ENCODE data around the gene AIG1. TPM values are rescaled to one million over a fixed set of nuclear protein-coding genes. Genes with fewer than 3 reads are reported as not detected.
A peak's percentile ranks its signal among the peaks of the same experiment; 100 is the strongest.

Gene AIG1
- total RNA-seq, 1 experiment from 2014 or later, result 51.1 TPM

GRCh38 chr6:143174951-143175350 lies 114.3 kb downstream of the AIG1 start (continued):
- TF ChIP-seq CTCF (IDR thresholded peaks at IDR 0.05 in 2 of 3, conservative IDR thresholded peaks at IDR 0.05 in 1 of 3; ENCODE audit: borderline replicate concordance in 1 of 3, insufficient read depth in 1 of 3, low read depth in 2 of 3, low read length in 2 of 3) (no peak), SRF (IDR thresholded peaks at IDR 0.05; ENCODE audit: low read depth) (no peak), EZH2 (IDR thresholded peaks at IDR 0.05) (no peak), CEBPB (IDR thresholded peaks at IDR 0.05; ENCODE audit: low read depth) (no peak)

GRCh38 chr6:143176090-143177021 lies 115.7 kb downstream of the AIG1 start:
- no peaks in the 10 kb centered on the region for H3K9me2 ChIP-seq (ENCODE audit: insufficient read depth)
- ChIA-PET CTCF (interaction anchor here (0.6 kb wide), 1 partner anchor 28 kb away, joined by 3 read pairs; no protein-coding TSS in a partner anchor), POLR2A (no interaction called here), RAD21 (ENCODE audit: low non-redundant PET in 1 of 2, low total read pairs in 2 of 2, uncharacterized antibody in 2 of 2, unreplicated experiment in 2 of 2) (no interaction called here)
- peak; percentile 19 for DNase-seq (ENCODE audit: low read depth, low spot score)
- no peak overlapping the region for H3K9ac ChIP-seq (ENCODE audit: low read length)
- intact Hi-C loops (cut with micrococcal nuclease), result no loop called here
- ATAC-seq, result peak; percentile 79
- peak overlapping the region; percentile 15; the same call in 1 of the 2 replicates for H3K27ac ChIP-seq (ENCODE audit: low read depth, low read length)
- BruUV-seq (replicated peaks), result no TSS peak
- peaks cover 12 to 13% of the 10 kb centered on the region in 2 experiments; a peak in 3 of 4 replicates for H3K4me1 ChIP-seq (ENCODE audit: control insufficient read depth in 1 of 2, insufficient read depth in 2 of 2, low read length in 2 of 2)
- no peak overlapping the region for H3K4me3 ChIP-seq (replicated peaks in 1 of 2; ENCODE audit: low read depth in 1 of 2, low read length in 2 of 2)
- H3K79me2 ChIP-seq (ENCODE audit: insufficient read depth, low read length), result no peaks in the 10 kb centered on the region
- no peaks in the 10 kb centered on the region for H4K20me1 ChIP-seq (ENCODE audit: insufficient read depth)
- H3K4me2 ChIP-seq (ENCODE audit: low read length), result peak overlapping the region; percentile 21
- H3K9me3 ChIP-seq (ENCODE audit: control insufficient read depth in 1 of 2, insufficient read depth in 1 of 2, low read depth in 1 of 2, low read length in 2 of 2), result no peaks in the 10 kb centered on the region
- H3K36me3 ChIP-seq (ENCODE audit: control insufficient read depth in 1 of 2, insufficient read depth in 2 of 2, low read length in 2 of 2), result no peaks in the 10 kb centered on the region
- no peaks in the 10 kb centered on the region for H3K27me3 ChIP-seq (ENCODE audit: insufficient read depth, low read length)
- H2AFZ ChIP-seq (ENCODE audit: low read depth, low read length, poor library complexity, severe bottlenecking), result no peak overlapping the region
- TF ChIP-seq SP1 (IDR thresholded peaks at IDR 0.05; ENCODE audit: low read depth) (peak; percentile 41; the same call in 1 of the 2 replicates), FOSL1 (IDR thresholded peaks at IDR 0.05; ENCODE audit: low read depth) (no peak), EZH2phosphoT487 (IDR thresholded peaks at IDR 0.05; ENCODE audit: borderline replicate concordance) (no peak), EZH2 (IDR thresholded peaks at IDR 0.05) (no peak), CBX3 (IDR thresholded peaks at IDR 0.05; ENCODE audit: low read depth) (peak; percentile 61; the same call in 1 of the 2 replicates), CEBPB (IDR thresholded peaks at IDR 0.05; ENCODE audit: low read depth) (no peak), YY1 (IDR thresholded peaks at IDR 0.05; ENCODE audit: extremely low read depth, insufficient replicate concordance, low read depth, low read length) (no peak), POLR2A (IDR thresholded peaks at IDR 0.05; ENCODE audit: borderline replicate concordance, extremely low read depth, insufficient read depth, insufficient read length) (no peak), REST (IDR thresholded peaks at IDR 0.05; ENCODE audit: low read depth) (no peak), SIN3A (IDR thresholded peaks at IDR 0.05; ENCODE audit: low read depth) (no peak), ZNF274 (IDR thresholded peaks at IDR 0.05; ENCODE audit: low read depth, low read length) (no peak), JUND (IDR thresholded peaks at IDR 0.05) (peak; percentile 28; the same call in 1 of the 2 replicates)
- TF ChIP-seq, protein P1, sequence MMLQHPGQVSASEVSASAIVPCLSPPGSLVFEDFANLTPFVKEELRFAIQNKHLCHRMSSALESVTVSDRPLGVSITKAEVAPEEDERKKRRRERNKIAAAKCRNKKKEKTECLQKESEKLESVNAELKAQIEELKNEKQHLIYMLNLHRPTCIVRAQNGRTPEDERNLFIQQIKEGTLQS (IDR thresholded peaks at IDR 0.05), result no peak
- TF ChIP-seq, protein P2, sequence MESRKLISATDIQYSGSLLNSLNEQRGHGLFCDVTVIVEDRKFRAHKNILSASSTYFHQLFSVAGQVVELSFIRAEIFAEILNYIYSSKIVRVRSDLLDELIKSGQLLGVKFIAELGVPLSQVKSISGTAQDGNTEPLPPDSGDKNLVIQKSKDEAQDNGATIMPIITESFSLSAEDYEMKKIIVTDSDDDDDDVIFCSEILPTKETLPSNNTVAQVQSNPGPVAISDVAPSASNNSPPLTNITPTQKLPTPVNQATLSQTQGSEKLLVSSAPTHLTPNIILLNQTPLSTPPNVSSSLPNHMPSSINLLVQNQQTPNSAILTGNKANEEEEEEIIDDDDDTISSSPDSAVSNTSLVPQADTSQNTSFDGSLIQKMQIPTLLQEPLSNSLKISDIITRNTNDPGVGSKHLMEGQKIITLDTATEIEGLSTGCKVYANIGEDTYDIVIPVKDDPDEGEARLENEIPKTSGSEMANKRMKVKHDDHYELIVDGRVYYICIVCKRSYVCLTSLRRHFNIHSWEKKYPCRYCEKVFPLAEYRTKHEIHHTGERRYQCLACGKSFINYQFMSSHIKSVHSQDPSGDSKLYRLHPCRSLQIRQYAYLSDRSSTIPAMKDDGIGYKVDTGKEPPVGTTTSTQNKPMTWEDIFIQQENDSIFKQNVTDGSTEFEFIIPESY (IDR thresholded peaks at IDR 0.05; ENCODE audit: extremely low read depth, insufficient replicate concordance, low read length), result no peak
